ENCODE data around the gene MPRIP. TPM values are rescaled to one million over a fixed set of nuclear protein-coding genes. Genes with fewer than 3 reads are reported as not detected.

Gene MPRIP
- total and polyA plus RNA-seq, 2 donors (not counting 3 experiments of a cell fraction or from before 2014, with no cell fraction given): 94.6 to 246 TPM

- intact Hi-C loops (cut with micrococcal nuclease) (no loop called here), dilution Hi-C loops (cut with MboI; ENCODE audit: extremely low pct_ligation_motif_present, low sequenced_read_pairs) (no loop called here)
- no TSS peak for BruUV-seq (replicated peaks)
- Histone ChIP-seq H3K36me3 (ENCODE audit: control insufficient read depth in 2 of 2, extremely low read depth in 1 of 2, insufficient read depth in 2 of 2, low read length in 2 of 2) (no peaks in the 10 kb centered on the region), H3K9me3 (replicated peaks; ENCODE audit: control insufficient read depth, insufficient read depth, low read length) (no peaks in the 10 kb centered on the region), H3K4me1 (ENCODE audit: control insufficient read depth, extremely low read depth, insufficient read depth, low read length) (peaks cover 6% of the 10 kb centered on the region), H2AFZ (ENCODE audit: low read depth, low read length) (no peak overlapping the region), H3K79me2 (ENCODE audit: control insufficient read depth, insufficient read depth, low read length) (no peaks in the 10 kb centered on the region), H3K4me3 (replicated peaks in 1 of 3; ENCODE audit: insufficient read depth in 1 of 3, low read depth in 1 of 3, low read length in 3 of 3) (no peak overlapping the region), H3K4me2 (ENCODE audit: insufficient read depth, low read length) (no peak overlapping the region), H3K27me3 (ENCODE audit: control insufficient read depth in 2 of 2, insufficient read depth in 2 of 2, low read length in 2 of 2) (no peaks in the 10 kb centered on the region), H3K9me1 (replicated peaks; ENCODE audit: control insufficient read depth, extremely low read depth, insufficient read depth, low read length) (no peaks in the 10 kb centered on the region), H3K27ac (ENCODE audit: insufficient read depth, low read depth, low read length) (no peak overlapping the region), H3K9ac (replicated peaks; ENCODE audit: extremely low read depth, insufficient read depth, low read length) (no peak overlapping the region), H4K20me1 (replicated peaks; ENCODE audit: control insufficient read depth, extremely low read depth, insufficient read depth, low read length) (no peaks in the 10 kb centered on the region)
- FAIRE-seq: no peak
- no peak for DNase-seq (ENCODE audit: low read depth, low spot score)
- TF ChIP-seq JUN (IDR thresholded peaks at IDR 0.05; ENCODE audit: borderline replicate concordance, insufficient read depth, insufficient read length, low read depth) (no peak), POLR2AphosphoS5 (IDR thresholded peaks at IDR 0.05; ENCODE audit: insufficient read depth, low read depth, low read length) (no peak), EZH2 (IDR thresholded peaks at IDR 0.05; ENCODE audit: borderline replicate concordance, low read depth, low read length, severe bottlenecking) (no peak), CTCF (IDR thresholded peaks at IDR 0.05; ENCODE audit: extremely low read depth in 1 of 2, insufficient read depth in 1 of 2, low read depth in 1 of 2, low read length in 2 of 2) (no peak), MYC (IDR thresholded peaks at IDR 0.05; ENCODE audit: low read depth, low read length) (no peak), MAX (IDR thresholded peaks at IDR 0.05; ENCODE audit: insufficient read depth, insufficient read length) (no peak), FOS (IDR thresholded peaks at IDR 0.05; ENCODE audit: borderline replicate concordance, insufficient read depth, low read length) (no peak), GATA2 (IDR thresholded peaks at IDR 0.05; ENCODE audit: insufficient read depth, insufficient read length, low read depth, low read length) (no peak), POLR2A (IDR thresholded peaks at IDR 0.05; ENCODE audit: low read depth, low read length) (no peak)
- ChIA-PET POLR2A (no interaction called here), CTCF (interaction anchor here (0.6 to 1.2 kb wide), 2 partner anchors 14 to 191 kb away, joined by 3 read pairs; no protein-coding TSS in a partner anchor)
Measured at GRCh38 chr17:17020821-17021193, 21.4 kb upstream of the MPRIP start.

Measured in endothelial cell of umbilical vein (primary cell).